GM18498 (cell line): ENCODE data around the gene IGSF6.
"Not testable (repeated sequence)": the region's sequence is repeated elsewhere in the genome, so short reads cannot be mapped to it uniquely, and the experiment has no call there.

Source experiments
- ATAC-seq: cut with Tn5 transposase; IDR thresholded peaks from one replicate; pipeline ENCODE4 v1.9.1; 2021; ENCODE audit warnings: mild to moderate bottlenecking, moderate library complexity; ENCODE audit not compliant: unreplicated experiment

Gene IGSF6

GRCh38 chr16:21652453-21652852, at the start of gene IGSF6:
Gene IGSF6 (minus strand): TSS chr16:21652608. CDS start chr16:21652598, 10 bp downstream.
- ATAC-seq = no peak

GRCh38 chr16:21701271-21701670, 48.9 kb upstream of the IGSF6 start:
- ATAC-seq = no peak

GRCh38 chr16:21698169-21699032, 46.0 kb upstream of the IGSF6 start:
- ATAC-seq = no peak

GRCh38 chr16:21697032-21697431, 44.6 kb upstream of the IGSF6 start:
- ATAC-seq = no peak

- no peak for ATAC-seq
Measured at GRCh38 chr16:21694609-21695008, 42.2 kb upstream of the IGSF6 start.

- ATAC-seq = not testable (repeated sequence)
Measured at GRCh38 chr16:21690967-21691366, 38.6 kb upstream of the IGSF6 start.

GRCh38 chr16:21689107-21689506, 36.7 kb upstream of the IGSF6 start:
- ATAC-seq = no peak

- no peak for ATAC-seq
Measured at GRCh38 chr16:21685034-21685455, 32.6 kb upstream of the IGSF6 start.

- no peak for ATAC-seq
Measured at GRCh38 chr16:21684199-21684598, 31.8 kb upstream of the IGSF6 start.

GRCh38 chr16:21683184-21683583, 30.8 kb upstream of the IGSF6 start:
- ATAC-seq = no peak

GRCh38 chr16:21680714-21681113, 28.3 kb upstream of the IGSF6 start:
- ATAC-seq = not testable (repeated sequence)

- ATAC-seq = not testable (repeated sequence)
Measured at GRCh38 chr16:21674456-21674855, 22.0 kb upstream of the IGSF6 start.

- no peak for ATAC-seq
Measured at GRCh38 chr16:21673469-21673868, 21.1 kb upstream of the IGSF6 start.

GRCh38 chr16:21667575-21667974, 15.2 kb upstream of the IGSF6 start:
- no peak for ATAC-seq

GRCh38 chr16:21666772-21667171, 14.4 kb upstream of the IGSF6 start:
- ATAC-seq = no peak

- no peak for ATAC-seq
Measured at GRCh38 chr16:21664801-21665492, 12.5 kb upstream of the IGSF6 start.

GRCh38 chr16:21663889-21664647, 11.7 kb upstream of the IGSF6 start, which contains the start of gene OTOA:
Gene OTOA (plus strand): TSS chr16:21663968. CDS start chr16:21678515, 14,547 bp downstream.
- ATAC-seq = no peak

- no peak for ATAC-seq
Measured at GRCh38 chr16:21659124-21659523, 6.7 kb upstream of the IGSF6 start.

GRCh38 chr16:21656795-21657768, 4.7 kb upstream of the IGSF6 start:
- no peak for ATAC-seq

GRCh38 chr16:21654881-21655280, 2.5 kb upstream of the IGSF6 start:
- no peak for ATAC-seq
